ENCODE data around the gene BTAF1.

- TF ChIP-seq CTCF (IDR thresholded peaks at IDR 0.05) (no peak), POLR2A (IDR thresholded peaks at IDR 0.05) (no peak)
Measured at GRCh38 chr10:91908337-91909116, 15.0 kb upstream of the BTAF1 start.
